ENCODE measurements around the gene CNPPD1.

Gene CNPPD1

GRCh38 chr2:219163156-219163555, 13.6 kb downstream of the CNPPD1 start:
- in situ Hi-C loops (cut with HindIII; ENCODE audit: low sequenced_read_pairs), result no loop called here

DNA sequence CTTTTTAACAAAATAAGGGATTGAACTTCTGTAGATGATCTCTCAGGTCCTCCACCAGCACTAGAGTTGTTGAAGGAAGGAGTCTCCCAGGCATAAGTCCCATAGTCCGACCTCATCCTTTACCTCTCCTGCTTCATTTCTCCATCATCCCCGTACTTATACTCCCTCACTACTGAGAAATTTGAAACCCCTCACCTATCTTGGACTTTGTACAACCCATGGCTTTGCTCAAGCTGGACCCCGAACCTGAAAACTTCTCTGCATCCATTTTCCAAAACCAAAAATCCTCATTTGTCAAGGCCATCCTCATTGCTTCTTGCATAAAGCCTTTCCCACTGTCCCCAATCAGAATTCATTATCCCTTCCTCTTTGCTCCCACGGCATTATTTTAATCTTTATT, 15.6 kb downstream of the CNPPD1 start:
- in situ Hi-C loops (cut with HindIII; ENCODE audit: low sequenced_read_pairs), result no loop called here

DNA sequence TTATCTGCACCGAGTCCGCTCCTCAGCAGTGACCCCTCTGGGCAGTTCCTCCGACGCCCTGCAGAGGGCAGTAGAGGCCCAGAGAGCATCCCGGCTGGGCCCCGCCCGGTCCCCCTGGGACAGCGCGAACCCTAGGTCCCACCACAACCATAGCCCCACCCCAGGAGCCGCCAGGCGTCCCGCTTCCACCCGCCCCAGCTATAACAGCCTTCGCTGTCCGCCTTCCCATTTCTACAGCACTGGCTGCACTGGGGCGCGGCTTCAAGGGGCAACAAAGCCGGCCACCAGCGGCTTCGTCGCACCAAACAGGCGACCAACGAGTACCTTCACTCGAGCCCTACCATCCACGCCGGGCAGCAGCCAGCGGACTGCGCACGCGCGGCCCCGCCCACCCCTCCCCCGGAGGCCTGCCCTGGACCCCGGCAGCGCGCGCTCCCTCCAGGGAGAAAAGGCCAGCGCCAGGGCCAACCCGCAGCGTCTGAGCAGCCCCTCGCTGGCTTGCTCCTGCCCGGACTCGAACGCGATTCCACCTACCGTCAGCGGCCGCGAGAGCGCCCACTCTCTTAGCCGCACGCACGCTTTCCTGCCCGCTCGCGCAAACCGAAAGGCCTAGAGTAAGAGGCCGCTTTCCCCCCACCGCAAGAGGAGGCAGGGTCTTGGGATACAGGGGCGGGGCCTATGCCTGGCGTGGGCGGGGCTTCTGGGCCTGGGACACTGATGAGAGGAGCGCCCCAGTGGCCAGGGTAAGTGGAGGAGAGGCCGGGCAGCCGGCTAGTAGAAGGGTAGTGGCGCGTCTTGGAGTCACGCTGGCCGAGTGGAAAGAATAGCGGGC, 16.3 kb downstream of the CNPPD1 start, which contains the start of gene NHEJ1:
TSS of gene NHEJ1 (minus strand) at position 630 of the 832 bp plus-strand sequence. CDS start 2,453 bp downstream, outside the sequence.
- in situ Hi-C loops (cut with HindIII; ENCODE audit: low sequenced_read_pairs), result no loop called here

- in situ Hi-C loops (cut with HindIII; ENCODE audit: low sequenced_read_pairs), result no loop called here
These were observed 16.9 kb downstream of the CNPPD1 start for GRCh38 chr2:219159771-219160185.

DNA sequence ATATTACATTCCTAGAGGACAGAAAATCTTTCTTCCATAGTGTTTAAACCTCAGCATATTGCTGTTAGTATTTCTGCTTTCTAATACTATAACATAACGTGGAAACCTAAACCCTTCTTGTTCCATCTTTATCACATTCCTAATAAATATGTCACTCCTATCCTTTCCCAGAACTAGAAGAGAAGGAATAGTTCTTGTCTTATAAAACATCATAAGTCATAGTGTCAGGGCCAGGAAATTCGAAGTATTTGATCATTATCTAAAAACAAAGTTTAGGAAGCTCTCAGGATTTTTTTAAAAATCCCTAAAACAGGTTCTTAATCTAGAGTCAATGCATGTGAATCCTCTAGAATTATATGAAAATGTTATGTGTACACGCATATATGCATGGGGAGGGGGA, 18.1 kb downstream of the CNPPD1 start:
- in situ Hi-C loops (cut with HindIII; ENCODE audit: low sequenced_read_pairs), result no loop called here

- in situ Hi-C loops (cut with HindIII; ENCODE audit: low sequenced_read_pairs), result no loop called here
These were observed 18.7 kb downstream of the CNPPD1 start for GRCh38 chr2:219158025-219158424.

DNA sequence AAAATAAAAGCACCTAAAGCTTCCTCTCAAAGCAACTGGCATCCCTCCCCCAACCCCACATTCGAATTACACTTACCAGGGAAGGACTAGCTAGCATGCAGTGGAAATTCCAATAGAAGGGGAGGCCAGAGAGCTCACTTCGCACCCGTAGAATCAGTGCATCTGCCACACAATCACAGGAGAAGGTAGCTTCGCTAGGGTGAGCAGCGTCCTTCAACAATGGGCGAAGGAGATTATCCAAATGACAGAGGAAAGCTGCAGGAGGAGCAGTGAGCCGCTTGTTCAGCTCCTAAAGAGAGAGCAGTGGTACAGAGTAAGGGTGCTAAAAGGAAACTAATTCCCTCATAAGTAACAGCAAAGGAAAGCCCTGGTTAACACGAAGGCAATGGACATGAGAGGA, 19.3 kb downstream of the CNPPD1 start:
- in situ Hi-C loops (cut with HindIII; ENCODE audit: low sequenced_read_pairs), result no loop called here

GRCh38 chr2:219155054-219155644, 21.6 kb downstream of the CNPPD1 start:
- in situ Hi-C loops (cut with HindIII; ENCODE audit: low sequenced_read_pairs), result no loop called here

DNA sequence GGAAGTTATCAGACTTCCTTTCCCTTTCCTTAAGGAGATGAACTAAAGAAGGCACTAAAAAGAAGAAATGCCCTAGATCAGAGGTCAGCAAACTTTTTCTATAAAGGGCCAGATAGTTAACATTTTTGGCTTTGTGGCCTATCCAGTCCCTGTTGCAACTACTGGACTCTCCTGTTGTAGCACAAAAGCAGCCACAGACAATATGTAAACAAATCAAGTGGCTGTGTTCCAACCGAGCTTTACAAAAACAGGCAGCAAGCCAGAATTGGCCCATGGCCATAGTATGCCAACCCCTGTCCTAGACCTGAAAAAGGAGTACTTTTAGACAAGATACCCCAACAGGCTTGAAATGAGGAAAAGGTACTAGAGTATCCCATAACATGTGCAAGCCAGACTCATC, 27.1 kb downstream of the CNPPD1 start:
- in situ Hi-C loops (cut with HindIII; ENCODE audit: low sequenced_read_pairs), result no loop called here

DNA sequence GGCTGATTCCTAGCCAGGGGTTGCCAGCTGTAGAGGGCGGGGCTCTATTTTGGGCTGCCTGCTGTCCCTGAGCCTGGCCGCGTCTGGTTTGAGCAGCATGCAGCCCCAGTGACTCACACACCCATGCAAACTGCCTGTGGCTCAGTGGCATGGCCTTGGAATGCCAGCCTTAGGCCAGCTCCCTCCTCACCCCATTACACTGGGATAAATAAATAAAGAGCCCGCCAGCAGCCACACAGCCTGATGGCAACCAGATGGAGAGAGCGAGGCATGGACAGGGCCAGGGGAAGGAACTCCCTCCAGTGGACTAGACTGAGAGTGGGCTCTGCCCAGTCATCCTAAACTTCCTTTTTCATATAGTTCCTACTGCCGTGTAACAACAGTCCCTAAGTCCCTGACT, 34.4 kb downstream of the CNPPD1 start:
- in situ Hi-C loops (cut with HindIII; ENCODE audit: low sequenced_read_pairs), result no loop called here

DNA sequence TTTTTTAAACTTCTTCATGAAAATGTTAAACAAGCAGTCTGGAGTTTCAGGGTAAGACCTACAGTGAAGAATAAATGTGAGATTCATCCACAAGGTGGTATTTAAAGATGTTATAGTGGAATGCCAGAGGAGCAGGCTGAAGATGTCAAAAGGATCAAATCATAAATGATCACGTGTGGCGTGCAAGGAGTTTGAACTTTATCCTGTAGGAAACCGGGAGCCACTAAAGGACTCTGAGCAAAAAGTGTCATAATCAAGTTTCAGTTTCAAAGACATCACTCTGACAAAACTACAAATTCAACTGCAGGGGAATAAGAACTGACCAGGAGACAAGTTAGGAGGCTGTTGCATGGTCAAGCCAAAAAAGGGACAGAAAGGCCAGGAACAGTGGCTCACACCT, 36.0 kb downstream of the CNPPD1 start:
- in situ Hi-C loops (cut with HindIII; ENCODE audit: low sequenced_read_pairs), result no loop called here

- in situ Hi-C loops (cut with HindIII; ENCODE audit: low sequenced_read_pairs), result no loop called here
These were observed 42.7 kb downstream of the CNPPD1 start for GRCh38 chr2:219133976-219134375.

DNA sequence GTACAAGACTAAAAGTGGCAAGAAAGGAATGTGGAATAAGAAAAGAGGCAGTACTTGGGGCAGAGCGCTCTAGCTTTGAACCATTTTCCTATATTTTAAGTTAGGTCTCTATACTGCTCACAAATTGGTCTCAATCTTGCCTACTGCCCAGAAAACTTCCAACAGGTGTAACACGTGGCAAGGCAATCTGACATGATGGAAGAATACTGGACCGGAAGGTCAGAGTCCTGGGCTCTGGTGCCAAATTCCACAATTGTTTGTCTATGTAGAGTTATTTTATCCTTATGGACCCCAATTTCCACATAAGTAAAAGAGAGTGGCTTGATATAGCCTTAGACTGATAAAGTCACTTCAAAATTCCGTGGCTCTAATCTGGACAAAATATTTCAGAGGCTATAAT, 45.0 kb downstream of the CNPPD1 start:
- in situ Hi-C loops (cut with HindIII; ENCODE audit: low sequenced_read_pairs), result no loop called here

GRCh38 chr2:219131327-219131726, 45.4 kb downstream of the CNPPD1 start:
- in situ Hi-C loops (cut with HindIII; ENCODE audit: low sequenced_read_pairs), result no loop called here

- in situ Hi-C loops (cut with HindIII; ENCODE audit: low sequenced_read_pairs), result no loop called here
These were observed 47.1 kb downstream of the CNPPD1 start for GRCh38 chr2:219129589-219129988.

DNA sequence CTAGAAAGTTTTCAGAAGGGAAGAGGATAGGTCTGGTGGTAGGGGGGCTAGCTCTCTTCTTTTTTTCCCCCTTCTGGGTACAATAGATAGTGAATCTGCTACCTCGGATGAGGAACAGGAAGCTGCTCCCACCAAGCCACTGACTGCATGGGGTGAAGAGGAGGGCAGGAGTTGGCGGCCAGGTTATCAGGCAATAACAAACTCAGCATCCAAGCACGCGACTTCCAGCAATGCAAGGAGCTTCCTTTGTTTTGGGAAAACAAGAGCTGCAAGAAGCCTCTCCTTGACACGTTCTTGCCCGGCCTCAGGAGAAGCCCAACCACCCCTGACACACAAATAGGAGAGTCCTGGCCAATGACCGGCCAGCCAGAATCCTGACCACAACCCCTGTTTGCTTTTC, 48.3 kb downstream of the CNPPD1 start:
- in situ Hi-C loops (cut with HindIII; ENCODE audit: low sequenced_read_pairs), result no loop called here

DNA sequence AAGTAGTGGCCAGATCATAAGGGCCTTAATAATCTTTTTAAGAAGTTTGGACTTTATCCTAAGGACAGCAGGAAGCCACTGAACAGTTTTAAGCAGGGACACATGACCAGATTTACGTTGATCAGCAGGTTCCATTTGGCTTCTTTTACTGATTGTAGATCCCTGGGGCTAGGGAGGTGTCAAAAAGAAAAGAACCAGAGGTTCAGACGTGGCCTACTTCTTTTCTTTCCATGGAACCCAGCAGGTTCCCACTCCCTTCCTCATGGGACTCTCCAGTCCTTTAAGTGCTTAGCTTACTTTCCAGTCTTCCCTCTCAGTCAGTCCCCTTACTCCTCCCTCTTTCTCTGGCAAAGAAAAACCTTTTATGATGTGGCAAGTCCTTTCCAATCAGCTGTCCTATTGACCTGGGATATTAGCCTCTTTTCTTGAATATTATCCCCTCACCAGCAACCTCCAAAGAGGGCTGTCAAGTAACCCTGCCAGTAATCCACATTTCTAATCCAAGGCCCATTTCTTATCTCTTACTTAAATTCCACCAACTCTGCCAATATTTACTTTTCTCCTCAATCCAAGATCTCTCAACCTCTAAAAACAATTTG, 49.6 kb downstream of the CNPPD1 start:
- in situ Hi-C loops (cut with HindIII; ENCODE audit: low sequenced_read_pairs), result no loop called here

GRCh38 chr2:219126555-219126954, 50.2 kb downstream of the CNPPD1 start:
- in situ Hi-C loops (cut with HindIII; ENCODE audit: low sequenced_read_pairs), result no loop called here

- in situ Hi-C loops (cut with HindIII; ENCODE audit: low sequenced_read_pairs), result no loop called here
These were observed 50.8 kb downstream of the CNPPD1 start for GRCh38 chr2:219125886-219126270.

GRCh38 chr2:219125225-219125885, 51.4 kb downstream of the CNPPD1 start:
- in situ Hi-C loops (cut with HindIII; ENCODE audit: low sequenced_read_pairs), result no loop called here

DNA sequence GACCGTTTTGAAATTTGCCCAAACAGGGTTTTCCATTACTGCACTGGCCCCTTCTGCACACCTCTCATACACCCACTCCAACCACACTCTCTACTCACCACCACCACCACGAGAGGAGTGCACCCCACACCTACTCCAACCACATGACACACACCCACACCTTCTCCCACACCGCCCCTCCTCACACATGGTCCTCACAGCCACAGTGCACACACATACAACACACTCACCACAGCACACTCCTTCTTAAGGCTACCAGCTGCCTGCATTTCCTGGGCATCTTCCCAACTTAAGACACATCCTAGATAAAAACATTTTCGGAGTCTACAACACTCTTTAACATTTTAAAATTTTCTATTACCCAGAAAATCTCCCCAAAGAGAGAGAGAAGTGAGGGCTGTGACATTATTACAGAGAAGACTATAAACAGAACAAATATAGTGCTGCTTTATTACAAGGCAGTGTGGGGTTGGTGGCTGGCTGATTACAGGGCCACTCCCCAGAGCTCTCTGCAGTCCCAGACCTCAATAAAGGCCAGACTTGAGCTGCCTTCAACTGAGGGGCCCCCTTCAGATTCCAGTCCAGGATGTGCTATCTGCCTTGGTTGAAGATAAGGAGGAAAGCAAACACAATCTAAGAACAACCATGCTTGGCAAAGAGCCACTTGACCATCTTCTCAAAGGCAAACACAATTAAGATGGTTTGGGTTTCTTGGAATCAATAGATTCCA, 52.2 kb downstream of the CNPPD1 start:
- in situ Hi-C loops (cut with HindIII; ENCODE audit: low sequenced_read_pairs), result no loop called here

Data from DLD1 (cell line).